ENCODE data around the gene RPL10.

RPL10 gene

GRCh38 chrX:154408659-154409221, 10.6 kb downstream of the RPL10 start:
- Histone ChIP-seq H3K27ac (ENCODE audit: insufficient read depth in 1 of 2, low read depth in 1 of 2, low read length in 2 of 2, poor library complexity in 1 of 2, severe bottlenecking in 2 of 2) (peak overlapping the region; percentile 25 to 73), H3K4me3 (ENCODE audit: control insufficient read depth in 1 of 7, extremely low read depth in 1 of 7, insufficient read depth in 4 of 7, low read depth in 2 of 7, low read length in 6 of 7) (peak overlapping the region in 5 of 7 experiments; percentile 46 to 75 (median 55)), H3K36me3 (ENCODE audit: control insufficient read depth in 4 of 4, insufficient read depth in 4 of 4, low read length in 3 of 4) (peaks cover 0 to 4% (median 0%) of the 10 kb centered on the region in 4 experiments), H3K27me3 (replicated peaks in 2 of 5; ENCODE audit: control insufficient read depth in 4 of 5, insufficient read depth in 5 of 5, low read length in 4 of 5) (no peaks in the 10 kb centered on the region), H3K4me1 (ENCODE audit: control extremely low read depth in 1 of 4, control insufficient read depth in 4 of 4, insufficient read depth in 4 of 4, low read length in 3 of 4) (peaks cover 3 to 33% (median 32%) of the 10 kb centered on the region in 4 experiments), H3K9me3 (ENCODE audit: control extremely low read depth in 1 of 5, control insufficient read depth in 4 of 5, insufficient read depth in 2 of 5, low read depth in 1 of 5, low read length in 4 of 5) (no peaks in the 10 kb centered on the region)
- whole genome bisulfite sequencing (ENCODE audit: insufficient coverage): 55% methylated on average over 9 of the region's 10 CpGs
- POLR2A ChIA-PET: interaction anchor here (0.6 to 2.0 kb wide), 4 partner anchors 11 to 70 kb away, joined by 3 to 18 read pairs (median 6); partner anchors contain the start of genes LAGE3 and RPL10
- DNase-seq: no peak
- CTCF ChIA-PET: interaction anchor here (0.7 to 1.5 kb wide), 4 partner anchors 8 to 78 kb away, joined by 3 to 4 read pairs (median 3); partner anchors contain the start of genes ATP6AP1 and UBL4A

GRCh38 chrX:154409222-154409871, 11.2 kb downstream of the RPL10 start, which contains the start of gene DNASE1L1:
TSS of gene DNASE1L1 (minus strand) at chrX:154409254. CDS start at chrX:154405568, 3,686 bp downstream.
- Histone ChIP-seq H3K36me3 (ENCODE audit: control insufficient read depth in 4 of 4, insufficient read depth in 4 of 4, low read length in 3 of 4) (peaks cover 0 to 4% (median 0%) of the 10 kb centered on the region in 4 experiments), H3K27ac (ENCODE audit: insufficient read depth in 1 of 2, low read depth in 1 of 2, low read length in 2 of 2, poor library complexity in 1 of 2, severe bottlenecking in 2 of 2) (peak within 1 kb of the TSS; percentile 25 to 73), H3K9me3 (ENCODE audit: control extremely low read depth in 1 of 5, control insufficient read depth in 4 of 5, insufficient read depth in 2 of 5, low read depth in 1 of 5, low read length in 4 of 5) (no peaks in the 10 kb centered on the region), H3K4me3 (ENCODE audit: control insufficient read depth in 1 of 7, extremely low read depth in 1 of 7, insufficient read depth in 4 of 7, low read depth in 2 of 7, low read length in 6 of 7) (peak within 1 kb of the TSS in 6 of 7 experiments; percentile 42 to 75 (median 54)), H3K4me1 (ENCODE audit: control extremely low read depth in 1 of 4, control insufficient read depth in 4 of 4, insufficient read depth in 4 of 4, low read length in 3 of 4) (peaks cover 3 to 33% (median 32%) of the 10 kb centered on the region in 4 experiments), H3K27me3 (replicated peaks in 2 of 5; ENCODE audit: control insufficient read depth in 4 of 5, insufficient read depth in 5 of 5, low read length in 4 of 5) (no peaks in the 10 kb centered on the region)
- peak; percentile 72 to 87 (median 83) for DNase-seq
- ChIA-PET POLR2A (interaction anchor here (1.2 to 2.0 kb wide), 3 partner anchors 12 to 70 kb away, joined by 3 to 18 read pairs (median 5); partner anchors contain the start of genes LAGE3 and RPL10), CTCF (interaction anchor here (0.7 to 1.5 kb wide), 4 partner anchors 8 to 125 kb away, joined by 3 to 4 read pairs (median 3); partner anchors contain the start of genes ATP6AP1 and UBL4A)
- 35% methylated on average over 23 of the region's 26 CpGs for WGBS (ENCODE audit: insufficient coverage)

GRCh38 chrX:154411981-154412340, 13.8 kb downstream of the RPL10 start:
- H3K27me3 ChIP-seq (replicated peaks in 2 of 5; ENCODE audit: control insufficient read depth in 4 of 5, insufficient read depth in 5 of 5, low read length in 4 of 5): no peaks in the 10 kb centered on the region
- WGBS (ENCODE audit: insufficient coverage): 55% methylated on average over 21 of the region's 29 CpGs
- DNase-seq: peak; percentile 69 to 80 (median 79)
- peak overlapping the region; percentile 43 to 80 (median 69) for H3K4me3 ChIP-seq (ENCODE audit: control insufficient read depth in 1 of 7, extremely low read depth in 1 of 7, insufficient read depth in 4 of 7, low read depth in 2 of 7, low read length in 6 of 7)
- peak overlapping the region; percentile 15 to 77 for H3K27ac ChIP-seq (ENCODE audit: insufficient read depth in 1 of 2, low read depth in 1 of 2, low read length in 2 of 2, poor library complexity in 1 of 2, severe bottlenecking in 2 of 2)
- POLR2A ChIA-PET: interaction anchor here (0.6 to 1.8 kb wide), 6 partner anchors 10 to 489 kb away, joined by 3 to 8 read pairs (median 4); partner anchors contain the start of gene RPL10
- peaks cover 3 to 33% (median 32%) of the 10 kb centered on the region in 4 experiments for H3K4me1 ChIP-seq (ENCODE audit: control extremely low read depth in 1 of 4, control insufficient read depth in 4 of 4, insufficient read depth in 4 of 4, low read length in 3 of 4)
- H3K9me3 ChIP-seq (ENCODE audit: control extremely low read depth in 1 of 5, control insufficient read depth in 4 of 5, insufficient read depth in 2 of 5, low read depth in 1 of 5, low read length in 4 of 5): no peaks in the 10 kb centered on the region
- CTCF ChIA-PET: interaction anchor here (0.5 to 3.0 kb wide), 9 partner anchors 11 to 130 kb away, joined by 3 to 12 read pairs (median 3); partner anchors contain the start of gene ATP6AP1
- peaks cover 0 to 3% (median 0%) of the 10 kb centered on the region in 4 experiments for H3K36me3 ChIP-seq (ENCODE audit: control insufficient read depth in 4 of 4, insufficient read depth in 4 of 4, low read length in 3 of 4)

- no peaks in the 10 kb centered on the region for H3K9me3 ChIP-seq (ENCODE audit: control extremely low read depth in 1 of 5, control insufficient read depth in 4 of 5, insufficient read depth in 2 of 5, low read depth in 1 of 5, low read length in 4 of 5)
- no peaks in the 10 kb centered on the region for H3K27me3 ChIP-seq (replicated peaks in 2 of 5; ENCODE audit: control insufficient read depth in 4 of 5, insufficient read depth in 5 of 5, low read length in 4 of 5)
- H3K36me3 ChIP-seq (ENCODE audit: control insufficient read depth in 4 of 4, insufficient read depth in 4 of 4, low read length in 3 of 4): peaks cover 0 to 3% (median 0%) of the 10 kb centered on the region in 4 experiments
- H3K4me3 ChIP-seq (ENCODE audit: control insufficient read depth in 1 of 7, extremely low read depth in 1 of 7, insufficient read depth in 4 of 7, low read depth in 2 of 7, low read length in 6 of 7): peak overlapping the region; percentile 43 to 80 (median 69)
- 47% methylated on average over 4 of the region's 4 CpGs for WGBS (ENCODE audit: insufficient coverage)
- peak overlapping the region; percentile 15 to 77 for H3K27ac ChIP-seq (ENCODE audit: insufficient read depth in 1 of 2, low read depth in 1 of 2, low read length in 2 of 2, poor library complexity in 1 of 2, severe bottlenecking in 2 of 2)
- ChIA-PET POLR2A (interaction anchor here (0.7 to 1.8 kb wide), 5 partner anchors 10 to 22 kb away, joined by 3 to 8 read pairs (median 4); partner anchors contain the start of gene RPL10), CTCF (interaction anchor here (0.5 to 3.0 kb wide), 9 partner anchors 10 to 129 kb away, joined by 3 to 12 read pairs (median 3); partner anchors contain the start of gene ATP6AP1)
- DNase-seq: peak in 2 of 3 donors; percentile 81 to 85
- peaks cover 3 to 33% (median 32%) of the 10 kb centered on the region in 4 experiments for H3K4me1 ChIP-seq (ENCODE audit: control extremely low read depth in 1 of 4, control insufficient read depth in 4 of 4, insufficient read depth in 4 of 4, low read length in 3 of 4)
Observed at GRCh38 chrX:154412468-154412867, 14.3 kb downstream of the RPL10 start.

GRCh38 chrX:154413142-154413541, 15.0 kb downstream of the RPL10 start:
- 73% methylated on average over 5 of the region's 8 CpGs for WGBS (ENCODE audit: insufficient coverage)
- CTCF ChIA-PET: interaction anchor here (0.9 to 3.0 kb wide), 6 partner anchors 9 to 114 kb away, joined by 3 to 12 read pairs (median 3); partner anchors contain the start of gene ATP6AP1
- Histone ChIP-seq H3K9me3 (ENCODE audit: control extremely low read depth in 1 of 5, control insufficient read depth in 4 of 5, insufficient read depth in 2 of 5, low read depth in 1 of 5, low read length in 4 of 5) (no peaks in the 10 kb centered on the region), H3K27me3 (replicated peaks in 2 of 5; ENCODE audit: control insufficient read depth in 4 of 5, insufficient read depth in 5 of 5, low read length in 4 of 5) (no peaks in the 10 kb centered on the region), H3K4me1 (ENCODE audit: control extremely low read depth in 1 of 4, control insufficient read depth in 4 of 4, insufficient read depth in 4 of 4, low read length in 3 of 4) (peaks cover 3 to 33% (median 32%) of the 10 kb centered on the region in 4 experiments), H3K27ac (ENCODE audit: insufficient read depth in 1 of 2, low read depth in 1 of 2, low read length in 2 of 2, poor library complexity in 1 of 2, severe bottlenecking in 2 of 2) (no peak overlapping the region), H3K36me3 (ENCODE audit: control insufficient read depth in 4 of 4, insufficient read depth in 4 of 4, low read length in 3 of 4) (peaks cover 0 to 3% (median 0%) of the 10 kb centered on the region in 4 experiments), H3K4me3 (ENCODE audit: control insufficient read depth in 1 of 7, extremely low read depth in 1 of 7, insufficient read depth in 4 of 7, low read depth in 2 of 7, low read length in 6 of 7) (peak overlapping the region in 1 of 7 experiments; percentile 80)
- POLR2A ChIA-PET: interaction anchor here (0.7 to 1.3 kb wide), 2 partner anchors 11 to 118 kb away, joined by 3 to 5 read pairs; no protein-coding TSS in a partner anchor
- no peak for DNase-seq

- Histone ChIP-seq H3K4me3 (ENCODE audit: control insufficient read depth in 1 of 7, extremely low read depth in 1 of 7, insufficient read depth in 4 of 7, low read depth in 2 of 7, low read length in 6 of 7) (no peak overlapping the region), H3K27ac (ENCODE audit: insufficient read depth in 1 of 2, low read depth in 1 of 2, low read length in 2 of 2, poor library complexity in 1 of 2, severe bottlenecking in 2 of 2) (no peak overlapping the region), H3K27me3 (replicated peaks in 2 of 5; ENCODE audit: control insufficient read depth in 4 of 5, insufficient read depth in 5 of 5, low read length in 4 of 5) (no peaks in the 10 kb centered on the region), H3K4me1 (ENCODE audit: control extremely low read depth in 1 of 4, control insufficient read depth in 4 of 4, insufficient read depth in 4 of 4, low read length in 3 of 4) (peaks cover 3 to 13% (median 12%) of the 10 kb centered on the region in 4 experiments), H3K36me3 (ENCODE audit: control insufficient read depth in 4 of 4, insufficient read depth in 4 of 4, low read length in 3 of 4) (peaks cover 0 to 11% (median 4%) of the 10 kb centered on the region in 4 experiments), H3K9me3 (ENCODE audit: control extremely low read depth in 1 of 5, control insufficient read depth in 4 of 5, insufficient read depth in 2 of 5, low read depth in 1 of 5, low read length in 4 of 5) (no peaks in the 10 kb centered on the region)
- ChIA-PET CTCF (no interaction called here), POLR2A (interaction anchor here (0.6 kb wide), 1 partner anchor 417 kb away, joined by 3 read pairs; no protein-coding TSS in a partner anchor)
- DNase-seq: no peak
- WGBS (ENCODE audit: insufficient coverage): 64% methylated on average over 5 of the region's 7 CpGs
Observed at GRCh38 chrX:154417157-154417556, 19.0 kb downstream of the RPL10 start.
